Bone marrow (tissue), 2 donors: ENCODE data around the gene MYL10.

Experiments
- DNase-seq, 2 donors: peaks; one replicate each; lab custom pipeline; 2025; lab: John Stamatoyannopoulos, UW

MYL10 gene

DNA sequence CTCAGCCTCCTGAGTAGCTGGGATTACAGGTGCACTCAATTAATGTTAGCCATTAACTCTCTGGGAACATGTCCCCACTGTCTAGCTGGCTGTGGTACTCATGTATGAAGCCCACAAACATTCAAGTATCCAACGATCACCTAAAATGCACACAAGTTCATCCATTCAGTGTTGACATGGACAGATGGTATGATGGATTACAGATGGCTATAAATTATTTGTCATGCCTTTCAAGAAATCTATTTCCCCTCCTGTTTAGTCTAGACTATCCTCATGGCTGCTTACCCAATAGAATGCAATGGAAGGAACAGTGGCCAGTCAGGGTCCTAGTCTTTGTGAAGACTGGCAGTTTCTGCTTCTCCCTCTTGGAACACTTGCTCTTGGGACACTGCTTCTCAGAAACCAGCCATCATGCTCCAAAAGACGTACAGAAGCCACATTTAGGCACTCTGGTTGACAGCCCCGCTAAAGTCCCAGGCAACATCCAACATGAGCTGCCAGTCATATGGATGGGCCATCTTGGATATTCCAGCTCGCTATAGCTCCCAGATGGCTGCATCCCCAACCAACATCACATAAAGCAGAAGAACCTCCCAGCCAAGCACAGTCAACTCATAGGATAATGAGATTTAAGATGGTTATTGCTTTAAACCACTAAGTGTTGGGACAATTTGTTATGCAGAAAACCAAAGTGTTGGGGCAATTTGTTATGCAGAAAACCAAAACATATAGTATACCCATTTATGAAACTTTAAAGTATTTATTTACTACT, 33.1 kb downstream of the MYL10 start:
- DNase-seq, result no peak

GRCh38 chr7:101595246-101595645, 33.9 kb downstream of the MYL10 start:
- no peak for DNase-seq

DNA sequence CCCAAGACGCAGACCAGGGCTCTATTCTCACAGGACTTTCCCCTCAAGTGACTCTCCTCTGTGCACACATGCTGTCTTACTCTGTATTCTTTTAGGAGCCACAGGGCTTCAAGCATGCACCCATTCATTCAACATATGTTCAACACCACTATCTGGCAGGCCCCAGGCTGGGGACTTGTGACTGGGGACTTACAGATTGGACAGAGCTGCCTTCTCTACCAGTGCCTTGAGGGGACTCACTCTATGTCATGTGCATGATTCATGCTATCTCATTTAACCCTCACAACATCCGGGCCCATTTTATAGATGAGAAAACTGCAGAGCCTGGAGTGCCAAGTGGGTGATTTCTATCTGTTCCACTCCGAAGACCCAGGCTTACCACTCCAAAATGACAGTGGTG, 34.3 kb downstream of the MYL10 start:
- no peak for DNase-seq

GRCh38 chr7:101593556-101593955, 35.5 kb downstream of the MYL10 start:
- no peak for DNase-seq

- DNase-seq, result no peak
Measured at GRCh38 chr7:101591504-101591903, 37.6 kb downstream of the MYL10 start.

DNA sequence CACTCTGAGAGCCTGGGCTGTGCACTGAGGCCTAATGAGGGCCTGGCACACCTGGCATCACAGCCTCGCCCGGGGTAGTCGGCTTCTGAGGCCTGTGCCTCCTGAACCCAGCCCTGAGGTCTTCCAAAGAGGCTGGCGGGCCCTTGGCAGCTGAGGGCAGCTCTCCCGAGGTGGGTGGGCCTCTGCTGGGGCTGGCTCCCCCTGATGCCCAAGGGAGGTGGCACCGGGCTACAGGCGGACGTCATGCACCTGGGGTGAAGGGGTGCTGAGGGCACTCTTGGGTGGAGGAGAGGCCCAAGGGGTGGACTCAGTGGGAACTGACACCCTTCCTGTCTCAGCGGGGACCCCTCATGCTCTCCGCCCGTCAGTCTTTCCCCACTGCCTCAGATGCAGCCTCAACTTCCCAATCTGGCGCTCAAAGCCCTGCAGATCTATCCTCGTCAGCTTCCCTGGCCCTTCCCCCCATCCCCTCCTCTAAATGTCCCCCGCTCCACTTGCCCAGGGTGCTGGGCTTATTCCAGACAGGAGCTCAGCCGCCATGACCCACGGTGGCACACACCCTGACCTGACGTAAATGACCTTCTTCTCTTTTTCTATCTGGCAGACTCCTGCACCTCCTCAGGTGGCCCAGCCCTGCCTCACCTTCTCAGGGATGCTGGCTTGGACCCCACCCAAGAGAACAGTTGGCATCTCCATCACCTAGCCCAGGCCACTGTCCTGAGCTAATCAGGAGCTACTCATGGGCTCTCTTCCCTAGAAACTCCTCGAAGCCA, 38.2 kb downstream of the MYL10 start:
- DNase-seq, result no peak

DNA sequence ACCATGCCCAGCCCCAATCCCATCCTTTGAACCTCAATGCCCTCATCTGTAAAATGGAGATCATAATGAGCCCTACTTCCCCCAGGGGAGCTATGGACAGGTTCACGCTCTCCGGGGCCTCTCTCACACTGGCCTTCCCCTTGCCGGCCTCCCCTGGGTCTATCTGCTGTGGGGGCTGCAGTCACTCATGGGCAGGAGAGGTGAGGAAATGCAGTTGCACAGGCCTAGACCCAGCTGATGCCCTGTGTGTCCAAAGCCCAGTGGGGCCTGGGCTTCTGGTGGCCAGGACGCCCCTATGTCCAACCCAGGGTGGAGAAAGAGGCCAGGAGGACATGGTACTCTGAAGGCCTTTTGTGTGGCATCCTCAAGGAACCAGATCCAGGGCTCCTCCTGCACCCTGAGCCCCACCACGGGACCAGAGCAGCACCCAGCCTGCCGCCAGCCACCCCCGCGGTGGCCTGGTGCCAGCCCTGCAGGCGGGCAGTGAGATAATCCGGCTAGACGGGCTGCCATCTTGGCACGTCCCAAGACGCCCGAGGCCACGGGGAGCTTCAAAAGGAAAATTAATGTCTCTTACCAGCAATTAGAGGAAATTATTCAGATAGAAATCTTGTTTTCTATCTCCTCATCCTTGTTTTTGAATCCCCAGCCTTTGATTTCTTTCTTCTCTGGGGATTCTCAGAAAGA, 39.0 kb downstream of the MYL10 start:
- no peak for DNase-seq

DNA sequence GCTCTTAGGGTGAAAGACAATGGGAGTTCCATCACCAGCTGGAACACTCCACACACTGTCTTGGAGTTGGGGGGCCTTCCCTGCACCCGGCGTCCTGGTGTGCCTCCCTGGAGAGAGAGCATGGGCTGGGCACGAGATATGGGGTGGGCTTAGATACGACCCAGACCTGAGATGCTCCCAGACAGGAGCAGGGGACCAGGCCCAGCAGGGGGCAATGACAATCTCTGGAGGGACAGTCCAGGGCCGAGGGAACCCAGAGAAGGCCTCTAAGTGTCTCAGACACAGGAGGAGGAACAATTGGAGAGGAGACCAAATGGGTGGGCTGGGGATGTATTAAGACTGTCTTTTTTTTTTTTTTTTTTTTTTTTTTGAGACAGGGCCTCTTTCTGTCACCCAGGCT, 40.0 kb downstream of the MYL10 start:
- DNase-seq, result no peak

GRCh38 chr7:101588131-101588935, 40.8 kb downstream of the MYL10 start:
- DNase-seq, result no peak

GRCh38 chr7:101586906-101587677, 42.0 kb downstream of the MYL10 start:
- no peak for DNase-seq

GRCh38 chr7:101586078-101586905, 42.8 kb downstream of the MYL10 start:
- DNase-seq, result no peak

DNA sequence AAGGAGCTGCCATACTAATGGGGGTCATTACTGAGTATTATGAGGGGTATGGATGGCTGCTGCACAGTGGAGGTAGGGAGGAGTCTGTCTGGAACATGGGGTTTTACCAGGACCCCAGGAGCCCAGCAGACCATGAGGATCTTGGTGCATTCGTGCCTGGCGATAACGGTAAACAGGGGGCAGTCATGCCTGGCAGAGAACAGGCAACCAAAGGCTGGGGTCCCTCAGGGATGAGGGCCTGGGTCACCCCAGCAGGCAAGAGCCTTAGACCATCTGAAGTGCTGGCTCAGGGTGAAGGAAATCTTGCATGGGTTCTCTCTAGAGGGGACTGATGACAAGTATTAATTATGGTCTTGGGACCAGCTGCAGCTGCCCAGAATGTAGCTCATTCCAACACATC, 46.1 kb downstream of the MYL10 start:
- no peak for DNase-seq

- DNase-seq, result no peak
Measured at GRCh38 chr7:101581891-101582290, 47.2 kb downstream of the MYL10 start.

DNA sequence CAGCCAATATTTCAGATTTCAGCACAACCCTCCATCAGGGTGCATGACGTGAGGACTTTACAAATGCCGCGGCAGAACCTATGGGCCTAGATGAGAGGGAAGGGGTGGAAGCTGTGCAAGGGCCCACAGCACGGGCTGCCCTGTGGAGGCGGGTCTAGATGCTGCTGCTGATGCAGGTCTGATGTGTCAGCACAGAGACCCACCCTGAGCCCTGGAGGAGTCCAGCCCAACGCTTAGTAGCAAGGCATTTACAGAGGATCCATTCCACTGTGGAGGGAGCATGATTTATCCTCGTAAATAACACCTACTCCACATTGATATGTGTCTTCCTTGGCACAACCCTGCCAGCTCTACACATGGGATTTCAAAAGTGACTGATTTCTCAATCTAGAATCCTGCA, 48.5 kb downstream of the MYL10 start:
- no peak for DNase-seq

DNA sequence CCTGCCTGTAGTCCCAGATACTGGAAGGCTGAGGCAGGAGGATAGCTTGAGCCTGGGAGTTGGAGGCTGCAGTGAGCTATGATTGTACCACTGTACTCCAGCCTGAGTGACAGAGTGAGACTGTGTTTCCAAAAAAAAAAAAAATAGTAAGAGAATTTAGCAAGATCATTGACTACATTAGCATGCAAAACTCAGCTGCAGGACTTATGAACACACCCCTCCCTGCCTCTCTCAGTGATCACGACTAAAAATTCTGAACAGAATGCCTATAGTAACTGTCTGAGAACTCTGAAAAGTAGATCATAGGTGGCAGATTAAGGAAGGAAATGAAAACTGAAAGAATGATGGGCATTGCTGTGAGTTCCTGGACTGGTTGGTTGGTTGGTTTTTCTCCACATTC, 50.5 kb downstream of the MYL10 start:
- no peak for DNase-seq

GRCh38 chr7:101576998-101577397, 52.1 kb downstream of the MYL10 start:
- no peak for DNase-seq

- no peak for DNase-seq
Measured at GRCh38 chr7:101575721-101576120, 53.4 kb downstream of the MYL10 start.

DNA sequence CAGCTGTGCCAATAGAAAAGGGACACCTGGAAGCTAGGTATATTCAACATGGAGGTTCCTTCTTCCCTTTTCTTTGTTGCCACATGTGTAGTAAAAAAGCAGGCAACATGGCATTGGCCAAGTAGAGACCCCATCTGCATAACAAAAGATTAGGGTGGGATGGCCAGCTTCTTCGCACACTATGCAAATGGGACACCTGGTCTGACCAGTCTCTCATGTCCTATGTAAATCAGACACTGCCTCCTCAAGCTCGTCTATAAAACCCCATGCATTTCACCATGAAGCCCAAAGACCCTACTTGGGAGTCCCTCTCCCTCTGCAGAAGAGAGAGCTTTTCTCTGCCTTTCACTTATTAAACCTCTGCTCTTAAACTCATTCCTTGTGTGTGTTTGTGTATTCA, 53.9 kb downstream of the MYL10 start:
- DNase-seq, result no peak

DNA sequence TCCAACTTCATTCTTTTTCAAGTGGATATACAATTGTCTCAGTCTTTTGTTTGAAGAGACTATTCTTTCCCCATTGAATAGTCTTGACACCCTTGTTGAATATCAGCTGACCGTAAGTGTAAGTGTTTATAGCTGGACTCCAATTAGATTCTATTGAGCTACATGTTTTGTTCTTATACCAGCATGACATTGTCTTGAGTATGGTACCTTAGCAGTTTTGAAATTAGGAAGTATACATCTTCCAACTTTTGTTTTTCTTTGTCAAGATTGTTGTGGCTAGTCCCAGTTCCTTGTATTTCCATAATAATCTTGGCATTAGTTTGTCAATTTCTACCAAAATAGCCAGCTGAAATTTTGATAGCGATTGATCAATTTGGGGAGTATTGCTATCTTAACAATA, 56.9 kb downstream of the MYL10 start:
- no peak for DNase-seq

- DNase-seq, result no peak
Measured at GRCh38 chr7:101567230-101567629, 61.9 kb downstream of the MYL10 start.
